AG08396 (cell line): Measurements from ENCODE around the gene DUS3L.
"Not testable (repeated sequence)": the region's sequence is repeated elsewhere in the genome, so short reads cannot be mapped to it uniquely, and the experiment has no call there.

Experiments used
- DNase-seq: peaks from one replicate; pipeline ENCODE4 v3.0.0; 2012; ENCODE audit warnings: low spot score, mixed read lengths

The DUS3L gene

DNA sequence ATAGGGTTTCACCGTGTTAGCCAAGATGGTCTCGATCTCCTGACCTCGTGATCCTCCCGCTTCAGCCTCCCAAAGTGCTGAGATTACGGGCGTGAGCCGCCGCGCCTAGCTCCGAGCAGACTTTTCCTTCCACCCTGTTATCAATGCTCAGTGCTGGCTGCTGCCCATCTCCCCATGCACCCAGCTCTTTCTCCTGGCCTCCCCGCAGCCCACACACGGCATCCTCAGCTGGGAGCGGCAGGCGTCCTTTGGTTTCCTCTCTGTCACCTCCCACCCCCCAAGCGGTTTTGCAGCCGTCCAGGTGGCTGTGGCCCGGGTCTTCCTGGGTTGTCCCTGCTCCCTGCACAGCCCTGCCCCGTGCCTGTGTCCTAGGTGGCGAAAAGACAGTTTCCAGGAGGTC, 18.5 kb downstream of the DUS3L start:
- no peak for DNase-seq

DNA sequence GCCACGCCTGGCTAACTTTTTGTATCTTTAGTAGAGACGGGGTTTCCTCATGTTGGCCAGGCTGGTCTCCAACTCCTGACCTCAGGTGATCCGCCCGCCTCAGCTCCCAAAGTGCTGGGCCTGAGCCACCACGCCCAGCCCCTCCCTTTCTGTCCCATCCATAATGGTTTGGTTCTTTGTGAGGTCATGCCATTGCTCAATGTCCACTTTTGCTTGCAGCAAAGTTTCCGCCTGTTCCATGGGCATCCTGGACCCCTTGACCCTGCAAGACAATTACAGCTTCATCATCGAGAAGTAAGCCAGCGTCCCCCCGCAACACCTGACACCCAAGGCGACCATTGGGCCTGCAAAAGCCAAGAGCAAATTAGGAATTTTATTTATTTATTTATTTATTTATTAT, 23.0 kb downstream of the DUS3L start:
- DNase-seq, result no peak

DNA sequence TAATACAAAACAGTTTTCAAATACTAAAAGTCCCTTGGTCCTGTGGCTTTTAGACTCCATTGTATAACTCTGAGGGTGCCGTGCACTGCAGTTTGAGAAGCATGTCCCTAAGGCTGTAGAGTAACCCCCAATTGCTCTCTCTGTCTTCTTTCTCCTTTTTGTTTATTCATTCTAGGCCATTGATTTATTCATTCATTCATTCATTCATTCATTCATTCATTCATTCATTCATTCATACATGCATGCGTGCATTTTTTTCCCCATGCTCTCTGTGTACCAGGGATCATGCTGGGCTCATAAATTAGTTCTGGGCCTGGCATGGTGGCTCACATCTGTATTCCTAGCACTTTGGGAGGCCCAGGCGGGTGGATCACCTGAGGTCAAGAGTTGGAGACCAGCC, 25.7 kb downstream of the DUS3L start:
- no peak for DNase-seq

DNA sequence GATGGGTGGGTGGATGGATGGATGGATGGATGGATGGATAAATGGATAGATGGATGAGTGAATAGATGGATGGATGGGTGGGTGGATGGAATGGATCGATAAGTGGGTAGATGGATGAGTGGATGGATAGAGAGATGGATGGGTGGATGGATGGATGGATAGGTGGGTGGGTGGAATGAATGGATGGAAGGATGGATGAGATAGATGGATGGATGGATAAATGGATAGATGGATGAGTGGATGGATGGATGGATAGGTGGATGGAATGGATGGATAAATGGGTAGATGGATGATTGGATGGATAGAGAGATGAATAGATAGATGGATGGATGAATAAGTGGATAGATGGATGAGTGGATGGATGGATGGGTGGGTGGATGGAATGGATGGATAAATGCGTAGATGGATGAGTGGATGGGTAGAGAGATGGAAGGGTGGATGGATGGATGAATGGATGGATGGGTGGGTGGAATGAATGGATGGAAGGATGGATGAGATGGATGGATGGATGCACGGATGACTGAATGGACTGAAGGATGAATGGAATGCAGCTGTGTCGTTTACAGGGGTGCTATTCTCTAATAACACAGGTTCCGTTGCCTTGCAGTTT, 28.2 kb downstream of the DUS3L start:
- no peak for DNase-seq

DNA sequence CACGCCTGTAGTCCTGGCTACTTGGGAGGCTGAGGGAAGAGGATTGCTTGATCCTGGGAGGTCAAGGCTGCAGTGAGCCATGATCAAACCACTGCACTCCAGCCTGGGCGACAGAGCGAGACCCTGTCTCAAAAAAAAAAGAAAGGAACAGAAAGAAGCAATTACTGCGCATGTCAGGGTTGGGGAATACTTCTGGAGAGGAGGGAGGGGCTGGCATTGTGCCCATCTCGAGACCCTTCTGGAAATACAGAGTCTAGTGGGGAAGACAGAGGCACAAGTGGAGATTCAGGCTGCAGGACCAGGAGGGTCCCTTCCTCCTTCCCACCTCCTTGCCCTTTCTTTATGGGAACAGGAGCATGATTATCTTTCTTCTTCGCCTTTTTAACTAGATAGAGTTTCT, 37.2 kb downstream of the DUS3L start:
- no peak for DNase-seq

DNA sequence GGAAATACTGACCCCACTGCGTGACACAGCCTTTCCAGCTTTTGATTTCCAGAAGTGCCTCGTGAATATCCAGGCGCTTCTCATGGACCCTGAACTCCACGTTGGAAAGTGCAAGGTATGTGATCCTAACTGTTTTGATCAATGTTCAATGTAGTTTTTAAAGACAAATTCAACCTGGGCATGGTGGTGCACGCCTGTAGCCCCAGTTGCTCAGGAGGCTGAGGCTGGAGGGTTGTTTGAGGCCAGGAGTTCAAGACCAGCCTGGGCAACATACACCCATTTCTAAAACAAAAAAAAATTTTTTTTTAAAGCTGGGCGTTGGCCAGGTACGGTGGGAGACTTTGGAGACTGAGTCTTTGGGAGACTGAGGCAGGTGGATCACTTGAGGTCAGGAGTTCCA, 39.3 kb downstream of the DUS3L start:
- no peak for DNase-seq

DNA sequence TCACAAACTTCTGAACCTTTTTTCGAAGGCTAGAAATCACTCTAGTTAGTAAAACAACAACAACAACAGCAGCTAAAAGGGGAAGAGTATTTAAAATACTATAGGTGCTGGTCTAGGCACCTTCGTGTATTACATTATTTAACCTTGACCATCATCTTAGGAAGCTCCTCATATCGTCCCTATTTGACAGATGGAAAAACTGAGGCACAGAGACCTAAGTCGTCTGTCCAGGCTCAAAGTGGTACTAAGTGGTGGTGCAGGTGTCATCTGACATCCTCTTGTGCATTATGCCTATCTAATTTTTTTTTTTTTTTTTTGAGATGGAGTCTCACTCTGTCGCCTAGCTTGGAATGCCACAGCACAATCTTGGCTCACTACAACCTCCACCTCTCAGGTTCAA, 41.5 kb downstream of the DUS3L start:
- DNase-seq, result no peak

DNA sequence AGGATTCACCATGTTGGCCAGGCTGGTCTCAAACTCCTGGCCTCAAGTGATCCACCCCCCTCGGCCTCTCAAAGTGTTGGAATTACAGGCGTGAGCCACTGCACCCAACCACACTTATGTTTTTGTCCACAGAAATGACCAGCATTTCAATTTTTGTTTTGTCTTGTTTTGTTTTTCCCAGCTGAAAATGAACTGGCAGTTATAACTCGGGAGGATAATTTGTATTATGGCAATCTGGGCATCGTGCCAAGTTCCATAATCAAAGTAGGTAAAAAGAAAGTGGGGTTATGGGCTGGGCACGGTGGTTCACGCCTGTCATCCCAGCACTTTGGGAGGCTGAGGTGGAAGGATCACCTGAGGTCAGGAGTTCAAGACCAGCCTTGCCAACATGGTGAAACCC, 42.0 kb downstream of the DUS3L start:
- not testable (repeated sequence) for DNase-seq

DNA sequence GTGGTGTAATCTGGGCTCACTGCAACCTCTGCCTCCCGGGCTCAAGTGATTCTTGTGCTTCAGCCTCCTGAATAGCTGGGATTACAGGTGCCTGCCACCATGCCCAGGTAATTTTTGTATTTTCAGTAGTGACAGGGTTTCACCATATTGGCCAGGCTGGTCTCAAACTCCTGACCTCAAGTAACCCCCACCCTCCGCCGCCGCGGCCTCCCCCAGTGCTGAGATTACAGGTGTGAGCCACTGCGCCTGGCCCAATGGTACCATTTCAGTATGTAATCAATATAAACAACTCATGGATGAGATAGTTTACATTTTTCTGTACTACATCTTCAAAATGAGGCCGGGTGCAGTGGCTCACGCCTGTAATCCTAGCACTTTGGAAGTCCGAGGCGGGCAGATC, 46.0 kb downstream of the DUS3L start:
- DNase-seq, result not testable (repeated sequence)

DNA sequence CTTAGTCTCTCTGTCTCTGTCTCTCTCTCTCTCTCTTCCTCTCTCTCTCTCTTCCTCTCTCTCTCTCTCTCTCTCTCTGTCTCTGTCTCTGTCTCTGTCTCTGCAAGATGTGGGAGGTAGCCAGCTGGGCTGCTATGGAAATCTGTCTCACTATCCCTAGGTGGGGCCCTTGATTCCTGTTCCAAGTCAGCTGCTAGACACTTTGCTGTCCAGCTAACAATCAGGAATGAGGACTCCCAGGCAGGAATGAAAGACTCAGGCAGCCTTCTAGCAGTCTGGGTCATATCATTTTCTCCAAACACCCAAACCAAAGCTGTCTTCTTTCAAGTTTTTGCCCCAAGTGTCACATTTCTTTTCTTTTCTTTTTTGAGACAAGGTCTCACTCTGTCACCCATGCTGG, 47.3 kb downstream of the DUS3L start:
- DNase-seq, result peak; percentile 16

DNA sequence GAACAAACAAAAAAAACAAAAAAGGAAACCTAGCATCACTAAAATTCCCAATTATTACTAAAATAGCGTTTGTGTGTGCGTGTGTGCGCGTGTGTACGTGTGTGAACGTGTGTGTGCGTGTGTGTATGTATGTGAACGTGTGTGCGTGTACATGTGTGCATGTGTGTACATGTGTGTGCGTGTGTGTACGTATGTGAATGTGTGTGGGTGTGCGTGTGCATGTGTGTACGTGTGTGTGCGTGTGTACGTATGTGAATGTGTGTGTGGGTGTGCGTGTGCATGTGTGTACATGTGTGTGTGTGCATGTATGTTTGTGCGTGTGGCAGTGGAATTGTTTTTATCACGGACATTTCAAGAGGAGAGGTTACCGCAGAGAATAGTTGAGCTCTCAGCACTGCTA, 48.9 kb downstream of the DUS3L start:
- no peak for DNase-seq

DNA sequence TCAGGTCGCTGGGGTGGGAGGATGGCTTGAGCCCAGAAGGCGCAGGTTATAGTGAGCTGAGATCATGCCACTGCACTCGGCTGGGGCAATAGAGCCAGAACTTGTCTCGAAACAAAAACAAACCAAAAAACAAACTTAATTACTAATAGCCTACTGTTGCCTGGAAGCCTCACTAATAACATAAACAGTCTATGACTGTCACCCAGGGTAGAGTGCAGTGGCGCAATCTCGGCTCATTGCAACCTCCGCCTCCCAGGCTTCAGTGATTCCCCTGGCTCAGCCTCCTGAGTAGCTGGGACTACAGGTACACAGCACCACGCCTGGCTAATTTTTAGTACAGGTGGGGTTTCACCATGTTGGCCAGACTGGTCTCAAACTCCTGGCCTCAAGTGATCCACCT, 52.5 kb downstream of the DUS3L start:
- no peak for DNase-seq
